GM19043 (cell line): ENCODE results near the gene SORCS2.

Experiments
- ATAC-seq: cut with Tn5 transposase; IDR thresholded peaks from one replicate; pipeline ENCODE4 v1.9.1; 2021; ENCODE audit warnings: low read depth; ENCODE audit not compliant: unreplicated experiment

The SORCS2 gene

DNA sequence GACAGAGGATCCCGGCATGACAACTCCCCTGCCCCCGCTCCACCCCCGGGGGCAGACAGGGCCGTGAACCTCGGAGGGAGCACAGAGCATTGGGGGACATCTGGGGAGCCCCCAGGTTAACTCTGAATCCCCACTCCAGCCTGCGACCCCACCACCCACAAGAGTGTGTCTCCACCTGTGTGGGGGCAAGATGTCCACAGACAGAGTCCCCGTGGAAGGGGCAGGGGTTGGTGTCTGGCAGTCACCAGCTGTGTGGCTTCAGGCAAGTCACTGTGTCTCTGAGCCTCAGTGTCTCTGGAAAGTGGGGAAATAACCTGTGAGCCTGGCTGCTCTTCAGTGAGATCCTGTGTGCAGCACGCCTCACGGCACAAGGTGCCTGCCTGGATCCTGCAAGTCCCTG is 508.3 kb downstream of the SORCS2 start:
- ATAC-seq: no peak

DNA sequence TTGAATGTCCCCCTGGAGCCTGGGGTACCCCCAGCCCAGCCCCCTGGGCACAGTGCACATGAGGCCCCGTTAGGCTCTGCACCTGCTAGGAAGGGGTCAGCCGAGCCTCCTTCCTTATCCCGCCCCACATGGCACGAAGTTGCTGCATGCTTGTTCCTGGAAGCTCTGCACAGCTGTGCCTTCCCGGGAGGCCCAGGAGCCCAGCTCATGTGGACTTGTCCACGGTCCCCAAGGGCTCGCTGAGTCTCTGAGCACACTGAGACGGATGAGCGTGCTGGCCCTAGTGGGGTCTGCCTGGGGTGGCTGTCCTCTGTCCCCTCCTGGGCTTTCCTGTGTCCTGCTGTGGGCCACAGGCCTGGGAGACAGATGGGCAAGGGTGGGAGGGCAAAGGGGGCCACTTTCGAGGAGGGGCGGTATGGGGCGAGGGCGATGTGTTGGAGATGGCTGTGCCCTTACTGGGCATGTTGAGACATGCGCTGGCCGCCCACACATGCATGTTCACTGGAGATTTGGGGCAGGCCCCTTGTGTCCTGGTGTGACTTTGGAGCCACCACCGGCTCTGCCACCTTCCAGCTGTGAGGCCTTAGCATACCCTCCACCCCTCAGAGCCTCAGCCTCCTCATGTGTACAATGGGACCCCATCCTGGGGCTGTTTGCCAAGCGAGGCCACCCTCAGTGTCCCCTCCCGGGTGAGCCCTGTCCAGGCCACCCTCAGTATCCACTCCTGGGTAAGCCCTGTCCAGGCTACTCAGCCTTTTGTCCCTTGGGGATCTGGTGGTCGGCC is 509.7 kb downstream of the SORCS2 start:
- ATAC-seq: no peak

- no peak for ATAC-seq
These were observed 511.4 kb downstream of the SORCS2 start for GRCh38 chr4:7703688-7704087.

- no peak for ATAC-seq
These were observed 511.8 kb downstream of the SORCS2 start for GRCh38 chr4:7704091-7704490.

GRCh38 chr4:7704625-7705024 is 512.3 kb downstream of the SORCS2 start:
- no peak for ATAC-seq

DNA sequence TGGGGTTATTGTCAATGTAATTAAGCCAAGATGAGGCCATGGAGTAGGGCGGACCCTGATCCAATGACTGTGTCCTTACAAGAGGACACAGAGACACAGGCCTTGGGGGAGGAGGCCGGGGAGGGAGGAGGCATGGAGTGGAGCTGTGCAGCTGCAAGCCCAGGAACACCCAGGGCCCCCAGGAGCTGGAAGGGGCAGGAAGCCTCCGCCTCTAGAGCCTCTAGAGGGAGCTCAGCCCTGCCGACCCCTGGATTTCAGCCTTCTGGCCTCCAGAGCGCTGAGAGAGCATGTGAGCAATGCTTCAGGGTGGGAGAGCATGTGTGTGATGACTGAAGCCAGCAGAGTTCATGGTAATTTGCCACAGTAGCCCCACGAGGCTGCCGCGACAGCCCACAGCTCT is 512.7 kb downstream of the SORCS2 start:
- ATAC-seq: no peak

GRCh38 chr4:7705593-7705992 is 513.3 kb downstream of the SORCS2 start:
- no peak for ATAC-seq

GRCh38 chr4:7708238-7708637 is 515.9 kb downstream of the SORCS2 start:
- no peak for ATAC-seq

GRCh38 chr4:7708981-7709380 is 516.6 kb downstream of the SORCS2 start:
- ATAC-seq: no peak

DNA sequence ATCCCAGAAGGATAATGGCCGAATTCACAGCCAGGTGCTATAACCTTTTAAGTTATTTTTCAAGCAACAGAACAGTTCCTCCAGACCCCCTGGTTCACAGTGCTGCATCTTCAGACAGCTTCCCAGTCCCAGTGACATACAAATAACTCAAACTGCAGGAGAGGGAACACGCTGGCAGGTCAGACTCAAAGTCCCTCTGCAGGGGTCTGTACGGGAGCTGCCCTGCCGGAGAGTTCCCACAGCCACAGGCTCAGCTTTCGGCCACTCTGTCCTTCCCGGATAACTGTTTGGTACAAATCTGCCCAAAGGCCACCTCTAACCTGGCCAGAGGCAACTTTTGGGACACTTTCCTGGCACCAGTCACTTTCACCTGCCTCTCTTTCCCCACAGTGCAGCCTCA is 517.1 kb downstream of the SORCS2 start:
- no peak for ATAC-seq

GRCh38 chr4:7710126-7710525 is 517.8 kb downstream of the SORCS2 start:
- ATAC-seq: no peak

- ATAC-seq: no peak
These were observed 518.4 kb downstream of the SORCS2 start for GRCh38 chr4:7710576-7711306.

DNA sequence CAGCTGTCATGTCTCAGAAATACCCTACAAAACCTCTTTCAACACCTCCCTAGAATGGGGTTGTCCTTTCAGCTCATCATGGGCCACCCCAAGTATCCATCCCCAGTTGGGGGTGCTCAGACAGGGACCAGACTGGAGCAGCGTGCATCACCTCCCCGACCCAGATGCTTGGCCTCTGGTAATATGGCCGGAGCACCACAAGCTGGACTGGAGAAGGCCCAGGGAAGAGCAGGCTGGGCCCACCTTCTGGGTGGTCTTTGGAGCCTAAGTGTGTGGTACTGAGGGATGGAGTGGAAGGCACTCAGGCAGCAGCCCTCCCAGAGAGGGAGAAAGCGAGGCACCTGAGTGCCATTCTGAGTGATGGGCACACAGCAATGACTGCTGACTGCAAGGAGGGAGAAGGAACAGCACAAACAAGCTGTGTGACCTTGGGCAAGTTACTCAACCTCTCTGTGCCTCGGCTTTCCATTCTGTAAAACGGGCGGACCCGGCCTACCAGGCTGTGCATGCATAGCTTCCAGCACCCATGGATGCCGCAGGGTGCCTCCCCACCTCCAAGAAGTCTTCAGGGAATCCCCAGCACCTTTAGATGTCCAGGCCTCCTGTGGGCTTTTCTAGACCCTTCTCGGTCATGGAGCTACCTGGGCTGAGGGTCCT is 519.1 kb downstream of the SORCS2 start:
- ATAC-seq: no peak

GRCh38 chr4:7712021-7712671 is 519.8 kb downstream of the SORCS2 start:
- ATAC-seq: no peak

- ATAC-seq: no peak
These were observed 521.4 kb downstream of the SORCS2 start for GRCh38 chr4:7713757-7714156.

DNA sequence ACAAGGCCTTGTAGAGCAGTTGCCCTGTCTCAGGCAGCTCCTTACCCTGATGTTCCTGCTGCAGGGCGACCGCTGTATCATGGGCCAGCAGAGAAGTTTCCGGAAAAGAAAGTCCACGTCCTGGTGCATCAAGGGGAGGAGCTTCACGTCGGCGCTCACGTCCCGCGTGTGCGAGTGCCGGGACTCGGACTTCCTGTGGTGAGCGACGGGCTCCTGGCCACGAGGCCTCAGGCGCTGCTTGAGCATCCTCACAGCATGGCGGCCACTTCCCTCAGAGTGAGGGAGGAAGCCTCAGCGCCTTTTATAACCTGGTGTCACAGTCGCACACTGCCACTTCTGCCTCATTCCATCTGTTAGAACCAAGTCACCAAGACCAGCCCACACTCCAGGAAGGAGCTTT is 521.8 kb downstream of the SORCS2 start:
- ATAC-seq: no peak

GRCh38 chr4:7714738-7715137 is 522.4 kb downstream of the SORCS2 start:
- no peak for ATAC-seq

- ATAC-seq: no peak
These were observed 523.1 kb downstream of the SORCS2 start for GRCh38 chr4:7715271-7716009.

DNA sequence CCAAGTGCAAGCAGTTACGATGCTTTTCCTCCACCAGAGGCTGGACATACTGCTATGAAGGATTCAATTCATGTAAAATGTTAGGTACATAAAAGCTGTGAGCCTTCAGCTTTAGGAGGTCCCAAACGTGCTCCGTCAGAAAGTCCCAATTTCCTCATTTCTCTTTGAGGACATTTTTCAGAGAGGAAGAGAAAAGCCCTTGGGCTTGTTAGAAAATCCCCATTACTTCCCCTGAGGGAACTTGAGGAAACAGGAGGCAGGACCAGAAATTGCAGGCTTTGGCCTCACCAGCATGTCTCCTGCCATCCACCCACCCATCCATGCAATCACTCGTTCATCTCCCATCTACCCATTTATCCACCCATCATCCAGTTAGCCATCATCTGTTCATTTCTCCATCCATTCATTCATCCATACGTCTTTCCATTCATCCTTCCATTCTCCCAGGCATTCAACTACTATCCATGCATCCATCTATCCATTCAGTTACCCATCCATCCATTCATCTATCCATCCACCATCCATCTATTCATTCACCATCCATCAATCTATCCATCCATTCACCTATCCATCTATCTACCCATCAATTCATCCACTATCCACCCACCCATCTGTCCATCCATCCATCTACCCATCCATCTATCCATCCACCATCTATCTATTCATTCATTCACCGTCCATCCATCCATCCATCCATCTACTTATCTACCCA is 523.8 kb downstream of the SORCS2 start:
- no peak for ATAC-seq

DNA sequence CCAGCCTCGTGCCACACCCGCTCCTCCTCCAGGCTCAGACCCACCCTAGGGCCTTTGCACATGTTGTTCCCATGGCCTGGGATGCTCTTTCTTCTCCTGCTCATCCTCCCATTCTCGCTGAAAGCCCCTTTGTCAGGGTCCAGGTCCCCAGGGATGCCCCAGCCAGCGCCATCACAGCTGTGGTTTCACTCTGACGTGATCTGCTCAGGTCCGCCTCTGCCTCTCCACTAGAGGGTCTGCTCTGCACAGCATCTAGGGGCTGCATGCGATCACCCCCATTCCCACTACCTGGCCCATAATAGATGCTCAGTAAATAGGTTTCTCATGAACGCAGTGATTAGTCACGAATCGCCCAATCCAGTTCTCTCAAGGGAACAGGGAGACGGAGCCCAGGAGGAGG is 524.8 kb downstream of the SORCS2 start:
- ATAC-seq: no peak
